HG02798 (cell line): ENCODE measurements around the gene PHAF1.
A peak's percentile ranks its signal among the peaks of the same experiment; 100 is the strongest.

Experiments used
- ATAC-seq: cut with Tn5 transposase; IDR thresholded peaks from one replicate; pipeline ENCODE4 v1.9.1; 2021; ENCODE audit warnings: mild to moderate bottlenecking; ENCODE audit not compliant: unreplicated experiment, poor library complexity

The PHAF1 gene

GRCh38 chr16:67145746-67146145 is 36.0 kb downstream of the PHAF1 start:
- no peak for ATAC-seq

GRCh38 chr16:67146523-67147357 is 37.0 kb downstream of the PHAF1 start:
- no peak for ATAC-seq

GRCh38 chr16:67147437-67148140 is 37.8 kb downstream of the PHAF1 start:
- no peak for ATAC-seq

- ATAC-seq, result no peak
Measured at GRCh38 chr16:67148221-67148620, 38.5 kb downstream of the PHAF1 start.

GRCh38 chr16:67148656-67149275 is 39.0 kb downstream of the PHAF1 start:
- ATAC-seq, result no peak

GRCh38 chr16:67149276-67150046 is 39.7 kb downstream of the PHAF1 start:
- ATAC-seq, result no peak

GRCh38 chr16:67150047-67150832 is 40.5 kb downstream of the PHAF1 start:
- ATAC-seq, result peak; percentile 41

- ATAC-seq, result peak; percentile 69
Measured at GRCh38 chr16:67150833-67151396, 41.2 kb downstream of the PHAF1 start, which contains the start of gene B3GNT9. B3GNT9 (minus strand) TSS chr16:67150998; CDS start chr16:67150485, 513 bp downstream.

GRCh38 chr16:67151431-67152097 is 41.8 kb downstream of the PHAF1 start:
- no peak for ATAC-seq

- no peak for ATAC-seq
Measured at GRCh38 chr16:67154578-67155294, 45.0 kb downstream of the PHAF1 start.

- ATAC-seq, result no peak
Measured at GRCh38 chr16:67155295-67156142, 45.8 kb downstream of the PHAF1 start.

GRCh38 chr16:67156143-67156844 is 46.6 kb downstream of the PHAF1 start:
- ATAC-seq, result no peak

GRCh38 chr16:67157106-67157748 is 47.5 kb downstream of the PHAF1 start:
- no peak for ATAC-seq

GRCh38 chr16:67157892-67158635 is 48.3 kb downstream of the PHAF1 start:
- ATAC-seq, result no peak
